ENCODE measurements around the gene ADAM12. TPM values are rescaled to one million over a fixed set of nuclear protein-coding genes. Genes with fewer than 3 reads are reported as not detected.

Gene ADAM12
- total RNA-seq, 1 experiment from 2014 or later = 0.24 TPM

GRCh38 chr10:126196281-126196680, 192.0 kb downstream of the ADAM12 start:
- Mint-ChIP-seq H3K27ac (no peak overlapping the region), H3K9me3 (no peaks in the 10 kb centered on the region), H3K36me3 (ENCODE audit: insufficient read depth in 1 of 3, low read depth in 3 of 3) (no peaks in the 10 kb centered on the region; a peak in 1 of 7 replicates), H3K27me3 (ENCODE audit: low read depth) (peaks cover 5% of the 10 kb centered on the region), H3K4me1 (no peaks in the 10 kb centered on the region), H3K4me3 (no peak overlapping the region)
- Histone ChIP-seq H3K27ac (ENCODE audit: insufficient read length, low read depth, low read length) (no peak overlapping the region), H3K4ac (ENCODE audit: low read depth, low read length) (no peak overlapping the region), H3K18ac (ENCODE audit: insufficient read length, low read depth, low read length) (no peak overlapping the region), H3T11ph (ENCODE audit: low read length) (no peak overlapping the region), H2BK15ac (ENCODE audit: low read depth, low read length) (no peak overlapping the region), H2AFZ (ENCODE audit: low read length) (no peak overlapping the region), H3K4me1 (ENCODE audit: insufficient read depth, low read length) (no peaks in the 10 kb centered on the region), H3K56ac (ENCODE audit: insufficient read length, low read depth, low read length) (no peak overlapping the region), H3K14ac (ENCODE audit: insufficient read depth, low read length) (no peak overlapping the region), H4K91ac (ENCODE audit: insufficient read length, low read depth, low read length) (no peak overlapping the region), H4K8ac (replicated peaks; ENCODE audit: insufficient read length, low read depth, low read length) (no peak overlapping the region), H3K9ac (ENCODE audit: extremely low read depth, insufficient read length, low read length) (no peak overlapping the region), H2BK5ac (ENCODE audit: insufficient read length, low read length) (no peak overlapping the region), H2BK12ac (ENCODE audit: insufficient read length, low read depth, low read length) (no peak overlapping the region), H2AK5ac (ENCODE audit: insufficient read length, low read length) (no peak overlapping the region), H3K9me3 (ENCODE audit: control insufficient read depth, low read depth, low read length) (no peaks in the 10 kb centered on the region), H4K5ac (ENCODE audit: insufficient read length, low read depth, low read length) (no peak overlapping the region), H3K27me3 (ENCODE audit: insufficient read depth, low read length) (no peaks in the 10 kb centered on the region), H2BK20ac (ENCODE audit: low read depth, low read length, poor library complexity, severe bottlenecking) (no peak overlapping the region), H3K23me2 (ENCODE audit: insufficient read length, low read depth, low read length, poor library complexity, severe bottlenecking) (no peaks in the 10 kb centered on the region), H3K79me1 (ENCODE audit: insufficient read depth, low read depth, low read length, poor library complexity, severe bottlenecking) (no peaks in the 10 kb centered on the region), H2BK120ac (ENCODE audit: low read depth, low read length, poor library complexity, severe bottlenecking) (no peak overlapping the region), H3K4me2 (ENCODE audit: insufficient read depth, insufficient read length, low read length) (no peak overlapping the region), H3K79me2 (ENCODE audit: insufficient read depth, low read length) (no peaks in the 10 kb centered on the region), H4K20me1 (ENCODE audit: control insufficient read depth, insufficient read depth, insufficient read length) (no peaks in the 10 kb centered on the region), H3K23ac (ENCODE audit: insufficient read length, low read depth, low read length) (no peak overlapping the region)
- TF ChIP-seq CTCF (conservative IDR thresholded peaks at IDR 0.05) = no peak
- WGBS (ENCODE audit: extremely low coverage, insufficient read length, low lambda C conversion rate) = no CpG with 5 or more reads among the region's 3 CpGs
- DNase-seq = no peak

Data from H9 (cell line).